ENCODE results near the gene GPD2. TPM values are rescaled to one million over a fixed set of nuclear protein-coding genes. Genes with fewer than 3 reads are reported as not detected.
A peak's percentile ranks its signal among the peaks of the same experiment; 100 is the strongest.

GPD2 gene
- total and polyA plus RNA-seq, 4 donors: 30.6 to 92.4 (median 50.3) TPM

GRCh38 chr2:156589381-156590079, 153.4 kb downstream of the GPD2 start:
- Histone ChIP-seq H3K9me3 (ENCODE audit: control insufficient read depth, insufficient read depth, low read length) (no peaks in the 10 kb centered on the region), H3K27ac (ENCODE audit: low read depth, low read length) (no peak overlapping the region), H3K4me1 (ENCODE audit: control insufficient read depth, insufficient read depth, low read length) (no peaks in the 10 kb centered on the region), H3K27me3 (ENCODE audit: control insufficient read depth, insufficient read depth, low read length) (no peaks in the 10 kb centered on the region), H3K36me3 (ENCODE audit: control insufficient read depth, insufficient read depth, low read length) (no peaks in the 10 kb centered on the region), H3K4me3 (ENCODE audit: low read depth, low read length) (no peak overlapping the region)
- DNase-seq (ENCODE audit: low read depth in 4 of 6, low spot score in 6 of 6): peak; percentile 22 to 88 (median 38)
- 27% methylated on average over 6 of the region's 10 CpGs for WGBS (ENCODE audit: insufficient coverage)

- H3K4me3 ChIP-seq (ENCODE audit: low read depth, low read length): no peak overlapping the region
- no peaks in the 10 kb centered on the region for H3K4me1 ChIP-seq (ENCODE audit: control insufficient read depth, insufficient read depth, low read length)
- no peaks in the 10 kb centered on the region for H3K36me3 ChIP-seq (ENCODE audit: control insufficient read depth, insufficient read depth, low read length)
- H3K27me3 ChIP-seq (ENCODE audit: control insufficient read depth, insufficient read depth, low read length): no peaks in the 10 kb centered on the region
- 0% methylated on average over 1 of the region's 2 CpGs for WGBS (ENCODE audit: insufficient coverage)
- no peak overlapping the region for H3K27ac ChIP-seq (ENCODE audit: low read depth, low read length)
- DNase-seq (ENCODE audit: low read depth in 4 of 6, low spot score in 6 of 6): peak in 4 of 6 donors; percentile 13 to 92 (median 32)
- no peaks in the 10 kb centered on the region for H3K9me3 ChIP-seq (ENCODE audit: control insufficient read depth, insufficient read depth, low read length)
Observed at GRCh38 chr2:156590085-156590739, 154.0 kb downstream of the GPD2 start.

DNA sequence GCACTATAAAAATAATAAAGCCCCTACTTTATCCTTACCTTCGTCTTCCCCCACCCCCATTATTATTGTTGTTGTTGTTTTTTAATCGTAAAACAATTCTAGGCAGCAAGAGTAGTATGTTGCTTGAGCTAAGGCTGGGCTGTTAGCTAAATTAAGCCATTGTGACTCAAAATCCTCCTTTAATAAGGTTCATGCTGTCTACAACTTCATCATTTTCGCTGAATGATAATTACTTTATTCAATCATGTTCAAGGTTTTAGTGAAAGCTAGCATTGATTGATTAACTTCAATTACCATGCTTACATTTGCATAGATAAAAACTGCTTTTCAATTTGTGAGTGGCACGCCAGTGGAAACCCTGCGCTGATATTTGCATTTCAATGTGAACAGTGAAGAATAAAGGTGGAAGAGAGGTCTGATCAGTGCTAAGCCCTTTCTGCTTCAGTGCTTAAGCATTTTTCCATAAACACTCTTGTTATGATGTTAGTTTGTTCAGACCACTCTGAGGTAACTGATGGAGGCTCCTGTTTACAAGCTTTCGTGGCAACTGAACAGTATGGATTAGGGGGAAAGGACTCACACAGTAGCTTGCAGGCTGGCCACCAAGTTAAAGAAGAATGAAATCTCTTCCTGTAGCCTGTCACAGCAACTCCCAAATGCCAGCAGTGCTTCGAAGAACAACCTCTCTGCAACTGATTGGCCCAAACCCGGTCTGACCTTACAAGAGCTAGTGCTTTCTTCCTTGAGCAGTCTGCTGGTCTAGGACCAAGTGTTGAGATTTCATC, 156.8 kb downstream of the GPD2 start:
- Histone ChIP-seq H3K27ac (ENCODE audit: low read depth, low read length) (no peak overlapping the region), H3K9me3 (ENCODE audit: control insufficient read depth, insufficient read depth, low read length) (no peaks in the 10 kb centered on the region), H3K27me3 (ENCODE audit: control insufficient read depth, insufficient read depth, low read length) (no peaks in the 10 kb centered on the region), H3K4me3 (ENCODE audit: low read depth, low read length) (no peak overlapping the region), H3K36me3 (ENCODE audit: control insufficient read depth, insufficient read depth, low read length) (no peaks in the 10 kb centered on the region), H3K4me1 (ENCODE audit: control insufficient read depth, insufficient read depth, low read length) (no peaks in the 10 kb centered on the region)
- DNase-seq (ENCODE audit: low read depth in 4 of 6, low spot score in 6 of 6): peak in 1 of 6 donors; percentile 13
- 39% methylated on average over 2 of the region's 8 CpGs for WGBS (ENCODE audit: insufficient coverage)

GRCh38 chr2:156593594-156593921, 157.4 kb downstream of the GPD2 start:
- no peak overlapping the region for H3K4me3 ChIP-seq (ENCODE audit: low read depth, low read length)
- no peaks in the 10 kb centered on the region for H3K36me3 ChIP-seq (ENCODE audit: control insufficient read depth, insufficient read depth, low read length)
- no peak for DNase-seq (ENCODE audit: low read depth in 4 of 6, low spot score in 6 of 6)
- no peaks in the 10 kb centered on the region for H3K9me3 ChIP-seq (ENCODE audit: control insufficient read depth, insufficient read depth, low read length)
- no peaks in the 10 kb centered on the region for H3K27me3 ChIP-seq (ENCODE audit: control insufficient read depth, insufficient read depth, low read length)
- WGBS (ENCODE audit: insufficient coverage): no CpG with 5 or more reads among the region's 2 CpGs
- no peak overlapping the region for H3K27ac ChIP-seq (ENCODE audit: low read depth, low read length)
- H3K4me1 ChIP-seq (ENCODE audit: control insufficient read depth, insufficient read depth, low read length): no peaks in the 10 kb centered on the region

DNA sequence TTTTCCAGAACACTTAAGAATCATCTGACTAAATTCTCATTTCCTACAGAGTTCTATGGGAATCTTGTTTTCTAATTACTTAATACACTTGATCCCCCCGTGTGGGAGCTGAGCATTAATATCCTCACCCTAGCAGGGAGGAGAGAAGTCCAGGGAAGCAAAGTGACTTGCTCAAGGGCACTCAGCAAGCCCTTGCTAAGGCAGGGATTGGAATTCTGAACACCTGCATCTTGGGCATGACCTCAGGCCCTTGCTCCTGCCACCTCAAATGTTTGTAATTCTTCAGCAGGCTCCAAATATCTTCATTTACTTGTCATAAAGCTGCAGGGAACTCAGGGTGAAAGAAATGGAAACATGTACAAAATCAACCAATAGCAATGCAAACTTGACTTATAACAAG, 162.4 kb downstream of the GPD2 start:
- Histone ChIP-seq H3K9me3 (ENCODE audit: control insufficient read depth, insufficient read depth, low read length) (no peaks in the 10 kb centered on the region), H3K4me1 (ENCODE audit: control insufficient read depth, insufficient read depth, low read length) (no peaks in the 10 kb centered on the region), H3K36me3 (ENCODE audit: control insufficient read depth, insufficient read depth, low read length) (no peaks in the 10 kb centered on the region), H3K4me3 (ENCODE audit: low read depth, low read length) (no peak overlapping the region), H3K27ac (ENCODE audit: low read depth, low read length) (no peak overlapping the region), H3K27me3 (ENCODE audit: control insufficient read depth, insufficient read depth, low read length) (no peaks in the 10 kb centered on the region)
- no peak for DNase-seq (ENCODE audit: low read depth in 4 of 6, low spot score in 6 of 6)
- WGBS (ENCODE audit: insufficient coverage): 17% methylated on average over 1 of the region's 1 CpG

- Histone ChIP-seq H3K9me3 (ENCODE audit: control insufficient read depth, insufficient read depth, low read length) (no peaks in the 10 kb centered on the region), H3K4me1 (ENCODE audit: control insufficient read depth, insufficient read depth, low read length) (no peaks in the 10 kb centered on the region), H3K36me3 (ENCODE audit: control insufficient read depth, insufficient read depth, low read length) (no peaks in the 10 kb centered on the region), H3K27ac (ENCODE audit: low read depth, low read length) (no peak overlapping the region), H3K27me3 (ENCODE audit: control insufficient read depth, insufficient read depth, low read length) (no peaks in the 10 kb centered on the region), H3K4me3 (ENCODE audit: low read depth, low read length) (no peak overlapping the region)
- no peak for DNase-seq (ENCODE audit: low read depth in 4 of 6, low spot score in 6 of 6)
- no CpG with 5 or more reads among the region's 3 CpGs for WGBS (ENCODE audit: insufficient coverage)
Observed at GRCh38 chr2:156600196-156600595, 164.0 kb downstream of the GPD2 start.

DNA sequence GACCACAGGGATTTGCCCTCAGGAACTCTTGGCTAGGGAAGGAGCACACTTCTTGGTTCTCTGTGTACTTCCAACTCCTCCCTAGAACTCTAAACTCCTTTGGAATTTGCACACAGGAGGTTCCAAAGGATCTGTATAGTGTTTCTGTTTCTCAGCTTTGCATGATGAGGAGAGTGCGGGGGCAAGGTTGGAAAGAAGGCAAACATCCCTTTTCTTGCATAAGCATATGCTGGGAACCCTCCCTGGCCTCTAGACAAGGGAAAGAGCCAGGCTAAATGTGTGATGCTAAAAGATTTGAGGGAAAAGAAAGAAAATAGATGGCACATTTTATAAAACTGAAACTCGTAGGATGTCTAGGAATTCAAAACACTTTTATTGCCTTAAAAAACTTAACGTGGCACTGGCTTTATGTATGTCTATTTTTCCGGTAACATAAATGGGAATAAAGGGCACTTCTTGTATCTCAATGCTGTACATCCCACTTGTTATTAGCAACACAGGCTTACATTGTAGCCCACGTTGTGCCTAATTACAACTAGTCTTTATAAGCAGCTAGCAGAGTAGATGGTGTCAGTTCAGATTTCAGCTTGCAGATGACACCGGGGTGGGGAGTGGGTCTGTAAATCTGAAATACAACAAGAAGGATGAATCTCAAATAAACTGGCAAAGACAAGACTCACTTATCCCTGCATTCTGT, 165.8 kb downstream of the GPD2 start:
- no peaks in the 10 kb centered on the region for H3K27me3 ChIP-seq (ENCODE audit: control insufficient read depth, insufficient read depth, low read length)
- H3K36me3 ChIP-seq (ENCODE audit: control insufficient read depth, insufficient read depth, low read length): no peaks in the 10 kb centered on the region
- no CpG with 5 or more reads among the region's 6 CpGs for WGBS (ENCODE audit: insufficient coverage)
- H3K9me3 ChIP-seq (ENCODE audit: control insufficient read depth, insufficient read depth, low read length): no peaks in the 10 kb centered on the region
- no peak overlapping the region for H3K4me3 ChIP-seq (ENCODE audit: low read depth, low read length)
- no peaks in the 10 kb centered on the region for H3K4me1 ChIP-seq (ENCODE audit: control insufficient read depth, insufficient read depth, low read length)
- peak overlapping the region; percentile 27 for H3K27ac ChIP-seq (ENCODE audit: low read depth, low read length)
- DNase-seq (ENCODE audit: low read depth in 4 of 6, low spot score in 6 of 6): peak in 1 of 6 donors; percentile 17

- Histone ChIP-seq H3K36me3 (ENCODE audit: control insufficient read depth, insufficient read depth, low read length) (no peaks in the 10 kb centered on the region), H3K27ac (ENCODE audit: low read depth, low read length) (peak overlapping the region; percentile 27)
Observed at GRCh38 chr2:156602552-156602933, 166.4 kb downstream of the GPD2 start.

GRCh38 chr2:156615836-156616322, 179.7 kb downstream of the GPD2 start:
- H3K9me3 ChIP-seq (ENCODE audit: control insufficient read depth, insufficient read depth, low read length): no peaks in the 10 kb centered on the region
- 86% methylated on average over 2 of the region's 2 CpGs for WGBS (ENCODE audit: insufficient coverage)

More at GRCh38 chr2:156602552-156602933, 166.4 kb downstream of the GPD2 start:
- H3K4me1 ChIP-seq (ENCODE audit: control insufficient read depth, insufficient read depth, low read length): no peaks in the 10 kb centered on the region
- no peak overlapping the region for H3K4me3 ChIP-seq (ENCODE audit: low read depth, low read length)
- no peak for DNase-seq (ENCODE audit: low read depth in 4 of 6, low spot score in 6 of 6)
- no peaks in the 10 kb centered on the region for H3K27me3 ChIP-seq (ENCODE audit: control insufficient read depth, insufficient read depth, low read length)
- no peaks in the 10 kb centered on the region for H3K9me3 ChIP-seq (ENCODE audit: control insufficient read depth, insufficient read depth, low read length)

More at GRCh38 chr2:156615836-156616322, 179.7 kb downstream of the GPD2 start:
- no peak for DNase-seq (ENCODE audit: low read depth in 4 of 6, low spot score in 6 of 6)
- H3K4me3 ChIP-seq (ENCODE audit: low read depth, low read length): no peak overlapping the region
- H3K27ac ChIP-seq (ENCODE audit: low read depth, low read length): no peak overlapping the region
- no peaks in the 10 kb centered on the region for H3K4me1 ChIP-seq (ENCODE audit: control insufficient read depth, insufficient read depth, low read length)
- no peaks in the 10 kb centered on the region for H3K27me3 ChIP-seq (ENCODE audit: control insufficient read depth, insufficient read depth, low read length)
- H3K36me3 ChIP-seq (ENCODE audit: control insufficient read depth, insufficient read depth, low read length): no peaks in the 10 kb centered on the region
